ENCODE results near the gene TMIE. TPM values are rescaled to one million over a fixed set of nuclear protein-coding genes. Genes with fewer than 3 reads are reported as not detected.

Gene TMIE
- total and polyA plus RNA-seq, 4 donors, result 0.32 to 0.71 (median 0.57) TPM

GRCh38 chr3:46661776-46662766 lies 39.1 kb upstream of the TMIE start:
- Histone ChIP-seq H3K4me3 (no peak overlapping the region), H3K9ac (ENCODE audit: insufficient read depth in 1 of 2, low read length in 2 of 2) (no peak overlapping the region), H3K4me1 (ENCODE audit: control insufficient read depth in 5 of 5, insufficient read depth in 5 of 5, low read length in 5 of 5) (peaks cover 0 to 26% (median 11%) of the 10 kb centered on the region in 5 donors), H3K36me3 (ENCODE audit: control insufficient read depth in 4 of 4, insufficient read depth in 4 of 4, low read length in 4 of 4) (no peaks in the 10 kb centered on the region), H3K27me3 (ENCODE audit: control insufficient read depth in 3 of 3, insufficient read depth in 3 of 3, low read length in 2 of 3) (no peaks in the 10 kb centered on the region), H3K27ac (ENCODE audit: low read depth in 1 of 2, low read length in 1 of 2) (no peak overlapping the region), H3K9me3 (ENCODE audit: control insufficient read depth in 4 of 4, insufficient read depth in 3 of 4, low read length in 3 of 4) (no peaks in the 10 kb centered on the region)
- no peak for ATAC-seq (ENCODE audit: insufficient read depth, low FRiP score)
- 85 to 88% methylated on average over 15 of the region's 15 CpGs for WGBS, 2 donors
- DNase-seq, result no peak
- no peak for TF ChIP-seq CTCF (IDR thresholded peaks at IDR 0.05; ENCODE audit: control extremely low read depth, extremely low read depth)

- Histone ChIP-seq H3K9ac (ENCODE audit: insufficient read depth in 1 of 2, low read length in 2 of 2) (no peak overlapping the region), H3K4me3 (no peak overlapping the region), H3K4me1 (ENCODE audit: control insufficient read depth in 5 of 5, insufficient read depth in 5 of 5, low read length in 5 of 5) (peaks cover 0 to 26% (median 11%) of the 10 kb centered on the region in 5 donors), H3K27me3 (ENCODE audit: control insufficient read depth in 3 of 3, insufficient read depth in 3 of 3, low read length in 2 of 3) (no peaks in the 10 kb centered on the region), H3K36me3 (ENCODE audit: control insufficient read depth in 4 of 4, insufficient read depth in 4 of 4, low read length in 4 of 4) (no peaks in the 10 kb centered on the region), H3K27ac (ENCODE audit: low read depth in 1 of 2, low read length in 1 of 2) (no peak overlapping the region), H3K9me3 (ENCODE audit: control insufficient read depth in 4 of 4, insufficient read depth in 3 of 4, low read length in 3 of 4) (no peaks in the 10 kb centered on the region)
- WGBS, 2 donors, result 67 to 75% methylated on average over 17 of the region's 17 CpGs
- peak; percentile 86 to 89 (median 87) for DNase-seq
- no peak for TF ChIP-seq CTCF (IDR thresholded peaks at IDR 0.05; ENCODE audit: control extremely low read depth, extremely low read depth)
- ATAC-seq (ENCODE audit: insufficient read depth, low FRiP score), result no peak
Observed at GRCh38 chr3:46662771-46663551, 38.2 kb upstream of the TMIE start.

- Histone ChIP-seq H3K9ac (ENCODE audit: insufficient read depth in 1 of 2, low read length in 2 of 2) (no peak overlapping the region), H3K27me3 (ENCODE audit: control insufficient read depth in 3 of 3, insufficient read depth in 3 of 3, low read length in 2 of 3) (no peaks in the 10 kb centered on the region), H3K27ac (ENCODE audit: low read depth in 1 of 2, low read length in 1 of 2) (no peak overlapping the region), H3K9me3 (ENCODE audit: control insufficient read depth in 4 of 4, insufficient read depth in 3 of 4, low read length in 3 of 4) (no peaks in the 10 kb centered on the region), H3K36me3 (ENCODE audit: control insufficient read depth in 4 of 4, insufficient read depth in 4 of 4, low read length in 4 of 4) (no peaks in the 10 kb centered on the region), H3K4me3 (no peak overlapping the region), H3K4me1 (ENCODE audit: control insufficient read depth in 5 of 5, insufficient read depth in 5 of 5, low read length in 5 of 5) (peaks cover 0 to 26% (median 11%) of the 10 kb centered on the region in 5 donors)
- ATAC-seq (ENCODE audit: insufficient read depth, low FRiP score) (no peak), DNase-seq (peak in 2 of 3 donors; percentile 40 to 67)
- no peak for TF ChIP-seq CTCF (IDR thresholded peaks at IDR 0.05; ENCODE audit: control extremely low read depth, extremely low read depth)
- 54 to 61% methylated on average over 8 of the region's 8 CpGs for WGBS, 2 donors
Observed at GRCh38 chr3:46663591-46664135, 37.5 kb upstream of the TMIE start.
